ENCODE results near the gene EML5. TPM values are rescaled to one million over a fixed set of nuclear protein-coding genes. Genes with fewer than 3 reads are reported as not detected.

The EML5 gene
- total and polyA plus RNA-seq, 7 experiments from 2014 or later: 0.40 to 6.4 (median 3.3) TPM

DNA sequence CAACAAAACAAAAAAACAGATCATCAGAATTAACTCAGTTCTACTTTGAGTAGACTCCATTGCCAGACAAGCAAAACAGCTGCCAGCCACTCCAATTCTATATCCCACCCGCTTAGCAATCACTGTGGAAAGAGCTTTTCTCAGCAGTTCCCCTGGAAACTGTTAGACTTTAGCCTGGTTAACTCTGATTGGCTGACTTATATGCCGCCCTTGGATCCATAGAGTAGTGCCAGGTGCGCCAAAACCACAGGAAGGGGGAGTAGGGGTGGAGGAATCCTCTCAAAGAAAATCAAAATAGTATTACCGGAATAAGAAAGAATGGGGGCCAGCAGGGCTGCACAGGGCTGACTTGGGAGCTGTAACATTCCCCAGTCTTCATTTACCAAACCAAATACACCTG lies 5.4 kb upstream of the EML5 start:
- ATAC-seq (no peak), DNase-seq (no peak)
- Histone ChIP-seq H3K4me3 (ENCODE audit: low read length) (no peak overlapping the region), H3K27me3 (ENCODE audit: control insufficient read depth in 2 of 2, insufficient read depth in 2 of 2, low read length in 2 of 2) (no peaks in the 10 kb centered on the region), H3K4me1 (ENCODE audit: control insufficient read depth in 2 of 2, insufficient read depth in 2 of 2, low read length in 2 of 2) (no peaks in the 10 kb centered on the region), H3K9me3 (ENCODE audit: control insufficient read depth in 2 of 3, low read length in 3 of 3) (no peaks in the 10 kb centered on the region), H3K27ac (ENCODE audit: low read depth, low read length) (no peak overlapping the region), H3K36me3 (ENCODE audit: control insufficient read depth in 2 of 3, insufficient read depth in 3 of 3, low read length in 3 of 3) (no peaks in the 10 kb centered on the region)
- intact Hi-C loops (cut with micrococcal nuclease): loop anchor here in 1 of 2 donors (10.0 kb wide), 1 partner anchor 1167 kb away; no protein-coding TSS in a partner anchor
- no peaks in the 10 kb centered on the region for H3K36me3 Mint-ChIP-seq
- no peak overlapping the region for H3K4me3 Mint-ChIP-seq
- peaks cover 0 to 8% (median 5%) of the 10 kb centered on the region in 7 donors for H3K4me1 Mint-ChIP-seq
- ChIA-PET POLR2A (no interaction called here), CTCF (interaction anchor here (0.6 kb wide), 1 partner anchor 128 kb away, joined by 3 read pairs; no protein-coding TSS in a partner anchor)
- peaks cover 5 to 37% (median 6%) of the 10 kb centered on the region in 5 donors for H3K27me3 Mint-ChIP-seq
- no peak overlapping the region for H3K27ac Mint-ChIP-seq
- peaks cover 0 to 5% (median 0%) of the 10 kb centered on the region in 11 donors for H3K9me3 Mint-ChIP-seq

DNA sequence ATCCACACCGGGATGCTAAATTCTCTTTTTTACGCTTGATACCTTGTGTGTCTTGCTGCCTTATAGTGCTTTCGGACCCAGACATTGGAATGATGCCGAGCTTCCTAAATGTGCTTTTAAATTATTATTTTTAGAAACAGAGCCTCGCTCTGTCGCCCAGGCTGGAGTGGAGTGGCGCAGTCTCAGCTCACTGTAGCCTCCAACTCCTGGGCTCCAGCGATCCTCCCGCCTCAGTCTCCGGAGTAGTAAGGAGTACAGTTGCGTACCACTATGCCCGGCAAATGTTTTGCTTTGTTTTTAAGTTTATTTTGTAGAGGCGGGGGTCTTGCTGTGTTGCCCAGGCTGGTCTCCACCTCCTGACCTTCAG lies 489 bp upstream of the EML5 start:
- H3K4me1 Mint-ChIP-seq: peaks cover 8 to 29% (median 19%) of the 10 kb centered on the region in 7 donors
- ChIA-PET CTCF (interaction anchor here (0.7 to 1.4 kb wide), 3 partner anchors 10 to 92 kb away, joined by 3 to 4 read pairs (median 3); no protein-coding TSS in a partner anchor), POLR2A (interaction anchor here (0.7 to 2.7 kb wide), 4 partner anchors 11 to 1163 kb away, joined by 3 to 30 read pairs (median 4); partner anchors contain the start of genes TDP1 and TTC8)
- ATAC-seq (no peak), DNase-seq (peak in 2 of 9 donors; percentile 0 to 1)
- H3K27me3 Mint-ChIP-seq: peaks cover 0 to 40% (median 0%) of the 10 kb centered on the region in 5 donors
- H3K4me3 Mint-ChIP-seq: peak overlapping the region; percentile 81 to 93 (median 88)
- no peaks in the 10 kb centered on the region for H3K27me3 ChIP-seq (ENCODE audit: control insufficient read depth in 2 of 2, insufficient read depth in 2 of 2, low read length in 2 of 2)
- H3K36me3 Mint-ChIP-seq: peaks cover 0 to 2% (median 0%) of the 10 kb centered on the region in 5 donors
- peaks cover 7 to 10% of the 10 kb centered on the region in 2 donors for H3K4me1 ChIP-seq (ENCODE audit: control insufficient read depth in 2 of 2, insufficient read depth in 2 of 2, low read length in 2 of 2)
- no peaks in the 10 kb centered on the region for H3K9me3 ChIP-seq (ENCODE audit: control insufficient read depth in 2 of 3, low read length in 3 of 3)
- H3K36me3 ChIP-seq (ENCODE audit: control insufficient read depth in 2 of 3, insufficient read depth in 3 of 3, low read length in 3 of 3): no peaks in the 10 kb centered on the region
- no peaks in the 10 kb centered on the region for H3K9me3 Mint-ChIP-seq
- peak overlapping the region; percentile 78 for H3K27ac ChIP-seq (ENCODE audit: low read depth, low read length)
- peak overlapping the region; percentile 87 for H3K4me3 ChIP-seq (ENCODE audit: low read length)
- intact Hi-C loops (cut with micrococcal nuclease): loop anchor here (2.0 to 10.0 kb wide), 8 partner anchors 230 to 1589 kb away; partner anchors contain the start of genes ZC3H14 (in 2 of the 2), EFCAB11 (in 1 of the 2), FOXN3 (in 1 of the 2) and GPR65 (in 1 of the 2)
- H3K27ac Mint-ChIP-seq: peak overlapping the region; percentile 23 to 88 (median 77)

DNA sequence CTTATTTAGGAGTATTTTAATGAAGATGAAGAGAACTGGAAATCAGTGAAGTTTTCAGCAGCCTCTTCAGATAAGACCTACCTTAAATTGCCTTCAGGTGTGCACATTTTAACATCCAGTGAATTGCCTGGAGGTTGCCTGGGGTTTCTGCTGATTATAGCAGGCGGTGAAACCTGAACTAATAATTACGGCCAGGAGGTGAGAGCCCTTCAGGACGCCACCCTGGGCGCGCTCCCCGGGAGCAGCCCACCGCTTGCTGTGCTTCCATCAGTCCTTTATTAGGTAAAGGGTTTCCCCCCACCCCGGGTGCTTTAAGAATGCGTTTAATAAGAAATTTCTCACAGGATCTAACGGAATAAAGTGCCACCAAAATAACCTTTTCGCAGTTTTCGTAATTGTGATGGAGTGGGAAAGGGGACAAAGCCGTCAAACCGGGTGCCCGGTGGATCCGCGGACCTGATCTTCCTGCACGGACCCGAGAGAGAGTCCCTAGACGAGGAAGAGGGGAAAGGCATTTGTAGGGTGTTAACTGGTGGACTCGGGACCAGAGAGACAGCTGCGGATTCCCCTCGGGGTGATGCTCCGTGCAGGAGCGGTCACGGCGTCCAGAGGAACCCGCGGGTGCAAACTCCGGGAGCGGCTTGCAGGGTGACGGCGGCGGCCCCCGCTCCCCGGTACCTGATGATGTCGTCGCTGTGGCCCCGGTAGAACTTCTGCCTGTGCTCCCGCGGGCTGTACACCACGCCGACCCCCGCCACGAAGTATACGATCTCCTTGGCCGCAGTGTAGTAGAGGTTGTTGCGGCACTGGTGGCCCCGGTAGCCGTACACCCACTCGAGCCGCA lies 902 bp downstream of the EML5 start:
- no peaks in the 10 kb centered on the region for H3K36me3 ChIP-seq (ENCODE audit: control insufficient read depth in 2 of 3, insufficient read depth in 3 of 3, low read length in 3 of 3)
- peak overlapping the region; percentile 78 for H3K27ac ChIP-seq (ENCODE audit: low read depth, low read length)
- no peaks in the 10 kb centered on the region for H3K27me3 ChIP-seq (ENCODE audit: control insufficient read depth in 2 of 2, insufficient read depth in 2 of 2, low read length in 2 of 2)
- peaks cover 7 to 10% of the 10 kb centered on the region in 2 donors for H3K4me1 ChIP-seq (ENCODE audit: control insufficient read depth in 2 of 2, insufficient read depth in 2 of 2, low read length in 2 of 2)
- Mint-ChIP-seq H3K27ac (peak overlapping the region; percentile 42 to 94 (median 77)), H3K4me1 (peaks cover 8 to 29% (median 19%) of the 10 kb centered on the region in 7 donors), H3K36me3 (peaks cover 0 to 3% (median 2%) of the 10 kb centered on the region in 5 donors), H3K9me3 (no peaks in the 10 kb centered on the region), H3K27me3 (peaks cover 0 to 36% (median 3%) of the 10 kb centered on the region in 5 donors), H3K4me3 (peak overlapping the region; percentile 83 to 93 (median 91))
- no peaks in the 10 kb centered on the region for H3K9me3 ChIP-seq (ENCODE audit: control insufficient read depth in 2 of 3, low read length in 3 of 3)
- ChIA-PET POLR2A (interaction anchor here (1.0 to 2.7 kb wide), 3 partner anchors 29 to 1164 kb away, joined by 3 to 30 read pairs (median 3); partner anchors contain the start of genes TDP1 and TTC8), CTCF (interaction anchor here (0.8 to 1.7 kb wide), 3 partner anchors 8 to 797 kb away, joined by 4 read pairs; partner anchors contain the start of gene TTC8)
- peak overlapping the region; percentile 87 for H3K4me3 ChIP-seq (ENCODE audit: low read length)
- ATAC-seq (no peak), DNase-seq (peak in 4 of 9 donors; percentile 1 to 21 (median 3))
- intact Hi-C loops (cut with micrococcal nuclease): loop anchor here (1.0 to 10.0 kb wide), 11 partner anchors 32 to 1590 kb away; partner anchors contain the start of genes TTC8 (in 2 of the 2), ZC3H14 (in 2 of the 2), EFCAB11 (in 1 of the 2) and FOXN3 (in 1 of the 2)

DNA sequence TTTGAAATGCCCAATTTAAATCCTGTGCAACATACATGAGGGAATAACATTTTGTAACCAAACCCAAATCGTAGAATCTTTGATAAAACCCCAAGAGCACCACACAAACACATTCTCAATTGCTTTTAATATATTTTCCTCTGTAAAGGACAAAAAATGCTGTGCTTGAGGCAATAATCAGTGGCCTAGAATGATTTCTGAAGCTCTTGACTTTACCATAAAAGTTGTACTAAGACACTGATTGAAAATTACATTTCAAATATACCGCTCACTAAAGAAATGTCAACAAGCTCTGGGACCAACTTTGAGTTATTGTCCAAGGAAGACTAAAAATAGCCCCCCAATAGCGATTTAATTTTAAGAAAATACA lies 1.5 kb downstream of the EML5 start:
- intact Hi-C loops (cut with micrococcal nuclease): loop anchor here (5.0 to 10.0 kb wide), 5 partner anchors 626 to 1591 kb away; partner anchors contain the start of genes FOXN3 (in 1 of the 2), GPR65 (in 1 of the 2) and PSMC1 (in 1 of the 2)
- peaks cover 0 to 2% (median 0%) of the 10 kb centered on the region in 11 donors for H3K9me3 Mint-ChIP-seq
- H3K4me1 Mint-ChIP-seq: peaks cover 8 to 29% (median 19%) of the 10 kb centered on the region in 7 donors
- DNase-seq (no peak), ATAC-seq (no peak)
- H3K27ac ChIP-seq (ENCODE audit: low read depth, low read length): no peak overlapping the region
- no peaks in the 10 kb centered on the region for H3K9me3 ChIP-seq (ENCODE audit: control insufficient read depth in 2 of 3, low read length in 3 of 3)
- peaks cover 7 to 10% of the 10 kb centered on the region in 2 donors for H3K4me1 ChIP-seq (ENCODE audit: control insufficient read depth in 2 of 2, insufficient read depth in 2 of 2, low read length in 2 of 2)
- peaks cover 0 to 6% (median 2%) of the 10 kb centered on the region in 5 donors for H3K36me3 Mint-ChIP-seq
- peak overlapping the region in 8 of 9 donors; percentile 49 to 89 (median 62) for H3K27ac Mint-ChIP-seq
- H3K4me3 Mint-ChIP-seq: peak overlapping the region; percentile 53 to 93 (median 91)
- POLR2A ChIA-PET: interaction anchor here (2.7 kb wide), 1 partner anchor 33 kb away, joined by 30 read pairs; the partner anchor contains the start of gene TTC8
- no peaks in the 10 kb centered on the region for H3K27me3 ChIP-seq (ENCODE audit: control insufficient read depth in 2 of 2, insufficient read depth in 2 of 2, low read length in 2 of 2)
- peaks cover 0 to 36% (median 4%) of the 10 kb centered on the region in 5 donors for H3K27me3 Mint-ChIP-seq
- H3K4me3 ChIP-seq (ENCODE audit: low read length): peak overlapping the region; percentile 87
- no peaks in the 10 kb centered on the region for H3K36me3 ChIP-seq (ENCODE audit: control insufficient read depth in 2 of 3, insufficient read depth in 3 of 3, low read length in 3 of 3)
- CTCF ChIA-PET: interaction anchor here (1.7 kb wide), 1 partner anchor 34 kb away, joined by 4 read pairs; the partner anchor contains the start of gene TTC8

DNA sequence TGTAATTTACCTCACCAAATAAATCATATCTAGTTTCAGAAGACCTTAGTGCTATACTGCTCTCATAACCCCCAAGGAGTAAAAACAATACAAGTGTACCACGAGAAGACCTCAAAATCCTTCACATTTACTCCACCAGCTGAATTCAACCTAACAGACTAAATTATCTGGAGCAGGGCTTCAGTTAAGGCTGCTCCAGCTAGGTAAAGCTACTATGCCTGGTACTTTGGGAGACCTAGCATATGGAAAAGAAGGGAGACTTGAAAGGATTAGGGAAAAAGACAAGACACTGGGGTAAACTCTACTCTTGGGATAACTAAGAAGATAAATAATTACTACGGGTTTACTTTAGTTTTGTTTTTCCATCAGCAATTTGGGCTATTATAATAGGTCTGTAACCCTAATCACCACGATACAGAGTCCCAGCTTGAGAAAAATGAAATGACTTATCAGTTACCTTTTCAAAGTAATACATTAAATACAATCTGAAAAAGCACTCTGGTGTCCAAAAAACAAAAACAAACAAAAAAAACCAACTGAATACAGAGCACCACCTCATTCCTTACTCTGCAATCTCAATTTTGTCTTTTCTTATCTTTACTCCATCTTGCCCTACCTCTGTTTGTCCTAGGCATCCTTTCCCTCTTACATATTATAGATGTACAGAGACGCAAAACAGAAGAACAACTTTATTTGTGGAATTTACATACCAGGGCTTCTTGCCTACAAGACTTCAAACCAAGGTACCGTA lies 2.1 kb downstream of the EML5 start:
- peaks cover 2 to 6% (median 4%) of the 10 kb centered on the region in 5 donors for H3K36me3 Mint-ChIP-seq

More for the DNA sequence above, 2.1 kb downstream of the EML5 start:
- H3K27me3 ChIP-seq (ENCODE audit: control insufficient read depth in 2 of 2, insufficient read depth in 2 of 2, low read length in 2 of 2): no peaks in the 10 kb centered on the region
- Mint-ChIP-seq H3K9me3 (peaks cover 0 to 4% (median 0%) of the 10 kb centered on the region in 11 donors), H3K27me3 (peaks cover 0 to 36% (median 5%) of the 10 kb centered on the region in 5 donors), H3K27ac (peak overlapping the region in 4 of 9 donors; percentile 51 to 81 (median 58)), H3K4me3 (peak overlapping the region; percentile 53 to 93 (median 91)), H3K4me1 (peaks cover 9 to 29% (median 19%) of the 10 kb centered on the region in 7 donors)
- CTCF ChIA-PET: interaction anchor here (1.7 kb wide), 1 partner anchor 34 kb away, joined by 4 read pairs; the partner anchor contains the start of gene TTC8
- ATAC-seq: no peak
- no peak overlapping the region for H3K4me3 ChIP-seq (ENCODE audit: low read length)
- no peak overlapping the region for H3K27ac ChIP-seq (ENCODE audit: low read depth, low read length)
- no peak for DNase-seq
- no peaks in the 10 kb centered on the region for H3K36me3 ChIP-seq (ENCODE audit: control insufficient read depth in 2 of 3, insufficient read depth in 3 of 3, low read length in 3 of 3)
- peaks cover 7 to 10% of the 10 kb centered on the region in 2 donors for H3K4me1 ChIP-seq (ENCODE audit: control insufficient read depth in 2 of 2, insufficient read depth in 2 of 2, low read length in 2 of 2)
- intact Hi-C loops (cut with micrococcal nuclease): loop anchor here (5.0 to 10.0 kb wide), 5 partner anchors 627 to 1592 kb away; partner anchors contain the start of genes FOXN3 (in 1 of the 2), GPR65 (in 1 of the 2) and PSMC1 (in 1 of the 2)
- POLR2A ChIA-PET: interaction anchor here (2.7 kb wide), 1 partner anchor 34 kb away, joined by 30 read pairs; the partner anchor contains the start of gene TTC8
- no peaks in the 10 kb centered on the region for H3K9me3 ChIP-seq (ENCODE audit: control insufficient read depth in 2 of 3, low read length in 3 of 3)

Measured in naive thymus-derived CD4-positive, alpha-beta T cell (primary cell).